Coronary artery (tissue), 2 donors: Measurements from ENCODE around the gene GTF2IRD1.

Experiments used
- DNase-seq: peaks from one replicate; pipeline ENCODE4 v3.0.0-alpha.2; 2017; ENCODE audit warnings: low spot score
- H3K27ac ChIP-seq, 2 donors: fragments of 200-600 bp; sonication (generic); one replicate each; pipeline ENCODE4 v1.5.1; 2016 to 2019
- H3K4me3 ChIP-seq: fragments of 200-600 bp; sonication (generic); 2 replicates; pipeline ENCODE4 v1.5.1; 2016; ENCODE audit warnings: mild to moderate bottlenecking, moderate library complexity
- TF ChIP-seq, protein P1 (sequence below): fragments of 200-600 bp; sonication (generic); IDR thresholded peaks from one replicate; pipeline ENCODE4 v1.5.1; 2019; ENCODE audit warnings: antibody characterized with exemption

The GTF2IRD1 gene

GRCh38 chr7:74579800-74580685 is 126.3 kb downstream of the GTF2IRD1 start:
- Histone ChIP-seq H3K27ac (peak overlapping the region; percentile 66 to 83), H3K4me3 (peak overlapping the region; percentile 48)
- DNase-seq: peak; percentile 81
- TF ChIP-seq, protein P1, sequence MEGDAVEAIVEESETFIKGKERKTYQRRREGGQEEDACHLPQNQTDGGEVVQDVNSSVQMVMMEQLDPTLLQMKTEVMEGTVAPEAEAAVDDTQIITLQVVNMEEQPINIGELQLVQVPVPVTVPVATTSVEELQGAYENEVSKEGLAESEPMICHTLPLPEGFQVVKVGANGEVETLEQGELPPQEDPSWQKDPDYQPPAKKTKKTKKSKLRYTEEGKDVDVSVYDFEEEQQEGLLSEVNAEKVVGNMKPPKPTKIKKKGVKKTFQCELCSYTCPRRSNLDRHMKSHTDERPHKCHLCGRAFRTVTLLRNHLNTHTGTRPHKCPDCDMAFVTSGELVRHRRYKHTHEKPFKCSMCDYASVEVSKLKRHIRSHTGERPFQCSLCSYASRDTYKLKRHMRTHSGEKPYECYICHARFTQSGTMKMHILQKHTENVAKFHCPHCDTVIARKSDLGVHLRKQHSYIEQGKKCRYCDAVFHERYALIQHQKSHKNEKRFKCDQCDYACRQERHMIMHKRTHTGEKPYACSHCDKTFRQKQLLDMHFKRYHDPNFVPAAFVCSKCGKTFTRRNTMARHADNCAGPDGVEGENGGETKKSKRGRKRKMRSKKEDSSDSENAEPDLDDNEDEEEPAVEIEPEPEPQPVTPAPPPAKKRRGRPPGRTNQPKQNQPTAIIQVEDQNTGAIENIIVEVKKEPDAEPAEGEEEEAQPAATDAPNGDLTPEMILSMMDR: no peak

DNA sequence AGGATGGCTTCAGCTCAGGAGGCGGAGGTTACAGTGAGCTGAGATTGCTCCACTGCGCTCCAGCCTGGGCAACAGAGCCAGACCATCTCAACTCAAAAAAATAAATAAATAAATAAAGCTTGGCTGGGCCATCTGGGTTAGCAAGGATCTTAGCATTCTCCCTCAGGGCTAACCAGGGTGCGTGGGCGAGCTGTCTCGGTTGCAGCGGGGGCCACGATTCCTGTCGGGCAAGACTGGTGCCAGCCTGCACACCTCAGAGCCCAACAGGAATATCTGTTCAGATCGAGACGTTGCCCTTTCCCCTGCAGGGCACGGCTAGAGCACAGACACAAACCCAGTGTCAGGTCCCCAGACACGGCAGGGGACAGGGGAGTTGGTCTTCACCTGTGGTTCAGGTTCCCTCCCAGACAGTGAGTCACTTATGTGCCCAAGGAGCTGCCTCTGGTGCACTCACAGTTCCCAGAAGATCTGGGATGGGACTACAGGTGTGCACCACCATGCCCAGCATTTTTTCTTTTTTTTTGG is 128.3 kb downstream of the GTF2IRD1 start:
- DNase-seq: no peak
- Histone ChIP-seq H3K27ac (no peak overlapping the region), H3K4me3 (no peak overlapping the region)
- TF ChIP-seq, protein P1: no peak

DNA sequence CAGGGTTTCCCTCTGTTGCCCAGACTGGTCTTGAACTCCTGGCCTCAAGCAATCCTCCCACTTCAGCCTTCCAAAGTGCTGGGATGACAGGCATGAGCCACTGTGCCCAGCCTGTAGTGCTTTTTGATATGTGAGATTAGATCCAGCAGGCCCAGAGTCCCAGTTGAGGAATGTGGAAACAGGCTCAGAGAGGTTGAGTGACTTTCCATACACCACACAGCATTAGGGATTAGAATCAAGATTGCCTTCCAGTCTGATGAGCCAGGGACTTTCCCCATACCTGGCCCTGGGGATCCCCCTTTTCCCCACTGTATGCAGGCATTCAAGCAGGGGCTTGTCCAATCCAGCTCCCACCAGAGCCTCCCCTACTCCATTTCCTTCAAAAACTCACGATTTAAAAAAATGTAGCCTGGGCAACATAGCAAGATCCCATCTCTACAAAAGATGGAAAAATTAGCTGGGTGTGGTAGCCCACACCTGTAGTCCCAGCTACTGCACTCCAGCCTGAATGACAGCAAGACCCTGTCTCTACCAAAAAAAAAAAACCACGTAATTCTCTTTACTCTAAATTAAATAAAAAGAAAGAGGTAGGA is 128.8 kb downstream of the GTF2IRD1 start:
- H3K27ac ChIP-seq: no peak overlapping the region
- DNase-seq: no peak
- no peak overlapping the region for H3K4me3 ChIP-seq
- TF ChIP-seq, protein P1: no peak

GRCh38 chr7:74583630-74584029 is 129.9 kb downstream of the GTF2IRD1 start:
- Histone ChIP-seq H3K4me3 (no peak overlapping the region), H3K27ac (no peak overlapping the region)
- DNase-seq: no peak
- TF ChIP-seq, protein P1: no peak

DNA sequence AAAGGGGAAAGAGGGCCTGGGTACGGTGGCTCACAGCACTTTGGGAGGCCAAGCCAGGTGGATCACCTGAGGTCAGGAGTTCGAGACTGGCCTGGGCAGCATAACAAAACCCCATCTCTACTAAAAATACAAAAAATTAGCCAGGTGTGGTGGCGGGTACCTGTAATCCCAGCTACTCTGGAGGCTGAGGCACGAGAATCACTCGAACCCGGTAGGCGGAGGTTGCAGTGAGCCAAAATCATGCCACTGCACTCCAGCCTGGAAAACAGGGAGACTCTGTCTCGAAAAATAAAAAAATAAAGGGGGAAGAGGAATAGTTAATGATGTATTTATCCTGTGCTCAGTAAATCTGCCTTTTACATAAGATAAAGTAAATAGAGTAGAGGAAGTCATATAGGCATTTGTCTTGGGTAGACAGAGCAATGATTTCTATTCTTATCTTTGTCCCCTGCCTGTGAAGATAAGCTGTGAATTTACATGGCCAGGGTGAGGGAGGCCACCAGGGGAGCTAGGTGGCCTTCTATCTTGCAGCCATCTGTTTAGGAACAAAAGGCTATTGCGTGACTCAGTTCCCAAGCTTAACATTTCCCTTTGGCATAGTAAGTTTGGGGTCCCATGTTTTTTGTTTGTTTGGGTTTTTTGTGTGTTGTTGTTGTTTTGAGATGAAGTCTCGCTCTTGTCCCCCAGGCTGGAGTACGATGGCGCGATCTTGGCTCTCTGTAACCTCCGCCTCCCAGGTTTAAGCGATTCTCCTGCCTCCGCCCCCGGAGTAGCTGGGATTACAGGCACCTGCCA is 130.7 kb downstream of the GTF2IRD1 start:
- TF ChIP-seq, protein P1: no peak
- H3K27ac ChIP-seq: no peak overlapping the region
- no peak for DNase-seq
- no peak overlapping the region for H3K4me3 ChIP-seq

DNA sequence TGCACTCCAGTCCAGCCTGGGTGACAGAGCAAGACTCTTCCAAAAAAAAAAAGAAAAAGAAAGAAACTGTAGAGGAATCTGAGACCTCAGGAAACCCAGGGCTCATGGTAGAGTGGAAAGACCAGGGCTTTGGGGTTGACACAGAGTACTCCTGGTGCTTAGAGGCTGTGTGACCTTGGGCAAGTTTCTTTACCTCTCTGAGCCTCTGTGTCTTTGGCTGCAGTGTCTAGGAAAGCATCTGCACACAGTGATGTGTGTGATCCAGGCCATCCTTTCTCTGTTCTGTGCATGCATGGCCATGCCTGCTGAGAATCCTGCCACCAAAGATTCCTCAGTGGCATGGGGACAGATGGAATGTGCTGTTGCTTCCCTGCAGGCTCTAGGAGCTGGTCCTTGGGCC is 132.1 kb downstream of the GTF2IRD1 start:
- TF ChIP-seq, protein P1: no peak
- no peak overlapping the region for H3K4me3 ChIP-seq
- H3K27ac ChIP-seq: peak overlapping the region in 1 of 2 donors; percentile 82
- DNase-seq: no peak
